NCI-H748 treated with DMSO at 0.1 percent for 48 hours (cell line): ENCODE data around the gene CATSPER4.

Source experiments
- DNase-seq: peaks from one replicate; lab custom pipeline; 2025; lab: John Stamatoyannopoulos, UW

Gene CATSPER4

GRCh38 chr1:26164861-26165842, 25.2 kb upstream of the CATSPER4 start:
- no peak for DNase-seq

GRCh38 chr1:26166719-26167281, 23.6 kb upstream of the CATSPER4 start:
- DNase-seq, result no peak

- DNase-seq, result no peak
These were observed 21.8 kb upstream of the CATSPER4 start, which contains the start of gene C1orf232 for GRCh38 chr1:26168410-26169197. Gene C1orf232 (minus strand): TSS chr1:26168963. CDS start chr1:26168499, 464 bp downstream.

GRCh38 chr1:26169198-26169554, 21.2 kb upstream of the CATSPER4 start:
- no peak for DNase-seq

GRCh38 chr1:26169669-26170471, 20.5 kb upstream of the CATSPER4 start, which contains the start of gene ZNF593:
Gene ZNF593 (plus strand): TSS chr1:26169908. CDS start chr1:26169984, 76 bp downstream.
- peak; percentile 43 for DNase-seq

- DNase-seq, result no peak
These were observed 20.0 kb upstream of the CATSPER4 start for GRCh38 chr1:26170472-26170821.

- no peak for DNase-seq
These were observed 19.0 kb upstream of the CATSPER4 start, which contains the start of gene ZNF593OS for GRCh38 chr1:26171084-26172072. Gene ZNF593OS (minus strand): TSS chr1:26171832. CDS start chr1:26171661, 171 bp downstream.

GRCh38 chr1:26175346-26175745, 15.1 kb upstream of the CATSPER4 start:
- DNase-seq, result no peak

- no peak for DNase-seq
These were observed 13.2 kb upstream of the CATSPER4 start, which contains the start of gene CNKSR1 for GRCh38 chr1:26177182-26177684. Gene CNKSR1 (plus strand): TSS chr1:26177491. CDS start chr1:26177548, 57 bp downstream.

GRCh38 chr1:26180010-26180506, 10.3 kb upstream of the CATSPER4 start:
- no peak for DNase-seq

GRCh38 chr1:26181586-26182382, 8.6 kb upstream of the CATSPER4 start:
- DNase-seq, result no peak

- no peak for DNase-seq
These were observed 8.1 kb upstream of the CATSPER4 start for GRCh38 chr1:26182383-26182696.

- no peak for DNase-seq
These were observed 6.3 kb upstream of the CATSPER4 start for GRCh38 chr1:26184086-26184485.

- no peak for DNase-seq
These were observed 5.5 kb upstream of the CATSPER4 start for GRCh38 chr1:26184883-26185282.

- no peak for DNase-seq
These were observed 2.5 kb upstream of the CATSPER4 start for GRCh38 chr1:26187882-26188281.

GRCh38 chr1:26188477-26188876, 1.9 kb upstream of the CATSPER4 start:
- no peak for DNase-seq

- DNase-seq, result no peak
These were observed 1.1 kb upstream of the CATSPER4 start for GRCh38 chr1:26189331-26189730.

- no peak for DNase-seq
These were observed 589 bp upstream of the CATSPER4 start for GRCh38 chr1:26189751-26190275.

- DNase-seq, result no peak
These were observed 1.3 kb downstream of the CATSPER4 start for GRCh38 chr1:26191739-26192138.
